H54 (cell line): ENCODE data around the gene CAPN7.

Experiments used
- DNase-seq: peaks from one replicate; pipeline ENCODE4 v3.0.0; 2011; ENCODE audit warnings: low spot score, mixed read lengths; ENCODE audit not compliant: insufficient read length
- FAIRE-seq: peaks from 3 replicates; lab custom pipeline; 2011; peaks lifted over from hg19 to GRCh38; lab: Jason Lieb, UNC
- POLR2A ChIP-seq: IDR thresholded peaks from 2 replicates; pipeline ENCODE4 v1.6.1; 2011; ENCODE audit warnings: low read depth, mild to moderate bottlenecking, low read length

Gene CAPN7

DNA sequence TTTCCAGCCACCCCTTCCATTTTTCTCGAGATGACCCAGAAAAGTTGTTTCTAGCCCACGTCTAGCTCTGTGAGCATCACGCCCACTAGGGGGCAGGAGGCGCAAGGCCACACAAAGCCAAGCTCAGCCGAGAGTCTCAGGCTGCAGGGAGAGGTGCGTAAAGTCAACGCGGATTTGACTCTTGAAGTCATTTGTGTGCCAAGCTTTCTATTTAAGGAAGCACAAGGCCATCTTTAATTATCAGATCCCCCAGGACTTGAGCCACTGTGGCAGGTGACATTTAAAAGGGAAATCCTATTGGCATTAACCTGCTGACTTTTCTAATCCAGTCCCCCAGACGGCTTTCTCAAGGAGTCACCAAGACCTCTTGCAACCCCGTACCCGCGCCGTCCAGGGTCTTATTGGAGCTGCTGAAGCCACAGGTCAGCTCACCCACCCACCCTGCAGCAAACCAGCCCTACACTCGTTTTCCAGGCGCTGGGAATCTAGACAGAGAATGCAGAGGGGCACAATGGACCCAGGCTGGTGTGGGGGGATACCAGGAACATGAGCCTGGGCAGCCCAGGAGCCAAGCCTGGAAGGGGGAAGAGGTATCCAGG, 62.1 kb downstream of the CAPN7 start:
- peak; percentile 58 for FAIRE-seq
- TF ChIP-seq POLR2A = no peak

DNA sequence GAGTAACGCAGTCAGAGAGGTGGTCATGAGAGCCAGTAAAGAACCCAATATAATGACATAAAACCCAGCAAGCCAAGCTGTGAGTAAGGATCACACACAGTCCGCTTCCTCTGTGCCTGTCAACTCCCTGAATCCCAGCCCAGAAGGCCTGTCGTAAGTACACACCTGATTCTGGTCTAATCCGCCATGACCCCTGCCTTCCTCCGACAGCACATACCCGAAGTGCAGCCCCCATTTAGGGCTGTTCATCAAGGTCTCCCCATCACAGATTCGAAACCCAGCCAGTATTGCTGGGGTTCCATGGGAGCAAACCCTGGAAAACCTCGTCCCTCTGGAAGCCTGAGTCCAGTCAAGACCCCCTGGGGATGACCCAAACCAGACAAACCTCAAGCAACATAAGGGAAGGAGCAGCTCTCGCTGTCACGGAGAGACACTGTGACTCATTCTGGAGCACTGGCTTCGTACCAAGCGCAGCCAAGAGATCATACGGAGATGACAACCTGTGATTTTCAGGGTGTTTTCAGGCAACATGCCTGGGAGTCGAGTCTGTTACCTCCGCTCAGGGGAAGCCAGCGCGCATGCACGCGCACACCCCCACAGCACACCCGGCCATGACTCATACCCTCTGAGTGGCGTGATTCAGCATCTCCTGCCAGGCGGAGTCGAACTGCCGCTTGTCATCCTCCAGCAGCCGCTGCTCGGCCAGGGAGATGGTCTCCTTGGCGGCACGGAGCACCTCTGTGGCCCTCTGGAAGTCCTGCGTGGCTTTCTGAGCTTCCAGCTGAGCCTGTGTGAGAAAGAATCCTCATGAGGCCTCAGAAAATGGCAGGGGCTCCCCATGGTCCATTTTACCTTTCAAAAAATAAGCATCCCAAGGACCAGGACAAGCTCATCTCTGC, 63.3 kb downstream of the CAPN7 start:
- FAIRE-seq (peak; percentile 96), DNase-seq (peak; percentile 96)
- peak; percentile 79 for TF ChIP-seq POLR2A

More for the DNA sequence above, 62.1 kb downstream of the CAPN7 start:
- peak; percentile 64 for DNase-seq

DNA sequence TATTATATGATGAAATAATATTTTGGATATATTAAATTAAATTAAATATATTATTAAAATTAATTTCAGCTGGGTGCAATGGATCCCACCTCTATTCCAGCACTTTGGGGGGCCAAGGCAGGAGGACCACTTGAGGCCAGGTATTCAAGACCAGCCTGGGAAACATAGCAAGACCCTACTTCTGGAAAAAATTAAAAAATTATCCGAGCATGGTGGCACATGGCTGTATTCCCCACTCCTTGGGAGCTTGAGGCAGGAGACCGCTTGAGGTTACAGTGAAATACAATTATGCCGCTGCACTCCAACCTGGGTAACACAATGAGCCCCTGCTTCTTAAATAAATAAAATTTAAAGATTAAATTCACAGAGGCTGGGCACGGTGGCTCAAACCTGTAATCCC, 65.0 kb downstream of the CAPN7 start:
- FAIRE-seq = no peak
- no peak for DNase-seq
- TF ChIP-seq POLR2A = no peak

DNA sequence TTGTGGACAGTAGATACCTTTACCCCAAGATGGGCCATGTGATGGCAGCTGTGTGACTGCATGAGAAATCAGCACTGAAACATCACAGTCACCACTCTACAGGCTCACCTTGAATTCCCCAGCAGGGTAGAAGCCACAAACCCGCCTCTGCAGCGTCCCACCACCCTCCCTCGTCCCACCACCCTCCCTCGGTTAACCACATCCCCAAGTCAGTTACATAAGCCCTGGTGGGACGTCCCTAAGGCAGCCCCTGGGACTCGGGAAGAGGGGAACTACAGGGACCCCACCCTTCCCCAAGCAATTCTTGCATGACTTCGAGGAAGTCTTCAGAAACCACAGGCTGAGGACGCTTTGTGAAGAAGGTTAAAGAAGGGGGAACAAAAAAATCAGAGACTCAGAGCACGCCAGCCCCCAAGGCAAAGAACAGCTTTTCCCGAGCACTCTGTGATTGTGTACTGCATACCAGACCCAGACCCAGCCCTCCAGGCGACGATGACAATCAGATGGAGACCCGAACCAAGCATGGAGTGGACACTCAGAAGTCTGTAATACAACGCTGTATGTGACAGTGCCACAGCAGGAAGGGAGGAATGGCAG, 65.8 kb downstream of the CAPN7 start:
- FAIRE-seq (no peak), DNase-seq (no peak)
- TF ChIP-seq POLR2A = no peak

- FAIRE-seq = no peak
- no peak for DNase-seq
- no peak for TF ChIP-seq POLR2A
These were observed 66.6 kb downstream of the CAPN7 start for GRCh38 chr3:15272426-15273196.

GRCh38 chr3:15273227-15273626, 67.2 kb downstream of the CAPN7 start:
- no peak for DNase-seq
- FAIRE-seq = no peak
- TF ChIP-seq POLR2A = no peak

DNA sequence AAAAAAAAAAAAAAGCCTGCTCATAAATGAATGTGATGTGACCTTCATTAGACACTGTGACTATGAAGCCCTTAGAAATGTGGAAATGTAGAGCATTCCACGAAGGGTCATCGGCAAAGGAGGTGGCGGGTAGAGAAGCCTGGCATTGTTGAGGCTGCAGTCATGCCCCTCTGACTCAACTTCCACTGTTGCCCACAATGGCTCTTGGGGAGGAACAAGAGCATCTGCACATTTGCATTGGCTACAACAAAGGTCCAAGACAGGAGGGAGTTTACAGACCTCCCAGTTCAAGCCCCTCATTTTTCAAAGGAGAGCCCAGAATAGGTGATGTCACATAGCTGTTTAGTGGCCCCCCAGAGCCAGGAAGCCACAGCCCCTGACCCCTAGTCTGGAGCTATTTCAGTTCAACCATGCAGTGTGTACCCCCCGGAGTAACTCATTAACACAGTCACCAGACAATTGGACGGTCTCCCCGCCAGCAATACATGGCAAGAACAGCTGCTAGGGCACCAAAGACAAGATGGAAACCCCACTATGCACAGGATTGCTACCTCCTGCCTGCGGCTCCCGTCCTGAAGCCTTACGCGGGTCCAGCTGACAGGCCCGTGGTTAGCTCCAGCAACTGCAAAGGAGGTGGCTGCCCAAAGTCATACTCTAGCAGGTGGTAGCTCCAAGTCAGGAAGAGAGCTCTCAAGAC, 70.1 kb downstream of the CAPN7 start:
- FAIRE-seq (no peak), DNase-seq (no peak)
- no peak for TF ChIP-seq POLR2A

DNA sequence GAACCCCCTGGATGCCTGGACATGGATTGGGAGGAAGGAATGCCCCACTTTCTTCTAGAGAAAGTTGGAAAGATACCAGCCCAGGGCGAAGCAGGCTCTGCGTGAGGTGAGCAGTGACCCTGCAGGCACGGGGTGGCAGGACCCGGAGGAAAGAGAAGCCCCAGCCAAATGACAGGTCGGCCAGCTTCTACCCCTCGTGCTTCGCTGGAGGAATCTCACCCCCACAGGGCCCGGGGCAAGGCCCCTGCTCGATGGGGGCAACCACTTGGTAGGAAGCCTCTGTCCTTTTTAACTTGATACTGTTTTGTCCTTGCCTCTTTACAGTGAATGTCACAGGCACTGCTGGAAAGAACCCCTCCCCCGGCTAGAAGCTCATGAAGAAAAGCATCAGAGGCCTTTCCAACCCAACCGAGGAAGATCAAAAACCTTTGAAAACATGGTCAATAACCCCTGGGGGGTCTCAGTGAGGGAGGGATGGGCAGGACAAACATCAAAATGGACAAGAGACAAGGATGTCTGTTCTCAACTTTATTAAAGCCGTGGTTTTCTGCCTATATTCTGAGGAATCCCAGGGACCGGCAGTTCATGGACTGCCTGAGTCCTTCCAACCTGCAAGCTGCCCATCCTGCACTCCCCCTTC, 71.9 kb downstream of the CAPN7 start:
- DNase-seq (no peak), FAIRE-seq (no peak)
- no peak for TF ChIP-seq POLR2A

DNA sequence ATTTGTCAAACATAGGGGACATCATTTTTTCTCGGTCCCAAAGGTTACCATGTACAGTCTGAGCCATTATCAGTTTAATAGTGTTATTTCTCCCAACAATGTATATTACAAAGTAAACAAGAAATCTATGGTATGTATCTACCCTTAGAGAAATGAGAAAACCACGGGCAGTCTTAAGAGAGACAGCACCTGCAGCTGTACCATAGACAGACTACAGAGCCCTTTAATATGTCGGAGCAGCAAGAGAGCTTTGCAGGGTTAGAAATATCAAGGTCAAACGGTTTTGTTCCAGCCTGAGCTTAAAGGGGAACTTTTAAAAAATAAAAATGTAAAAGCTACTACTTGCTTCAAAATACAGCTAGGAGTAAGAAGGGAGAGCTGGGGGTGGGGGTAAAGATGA, 73.2 kb downstream of the CAPN7 start:
- DNase-seq (no peak), FAIRE-seq (no peak)
- no peak for TF ChIP-seq POLR2A

DNA sequence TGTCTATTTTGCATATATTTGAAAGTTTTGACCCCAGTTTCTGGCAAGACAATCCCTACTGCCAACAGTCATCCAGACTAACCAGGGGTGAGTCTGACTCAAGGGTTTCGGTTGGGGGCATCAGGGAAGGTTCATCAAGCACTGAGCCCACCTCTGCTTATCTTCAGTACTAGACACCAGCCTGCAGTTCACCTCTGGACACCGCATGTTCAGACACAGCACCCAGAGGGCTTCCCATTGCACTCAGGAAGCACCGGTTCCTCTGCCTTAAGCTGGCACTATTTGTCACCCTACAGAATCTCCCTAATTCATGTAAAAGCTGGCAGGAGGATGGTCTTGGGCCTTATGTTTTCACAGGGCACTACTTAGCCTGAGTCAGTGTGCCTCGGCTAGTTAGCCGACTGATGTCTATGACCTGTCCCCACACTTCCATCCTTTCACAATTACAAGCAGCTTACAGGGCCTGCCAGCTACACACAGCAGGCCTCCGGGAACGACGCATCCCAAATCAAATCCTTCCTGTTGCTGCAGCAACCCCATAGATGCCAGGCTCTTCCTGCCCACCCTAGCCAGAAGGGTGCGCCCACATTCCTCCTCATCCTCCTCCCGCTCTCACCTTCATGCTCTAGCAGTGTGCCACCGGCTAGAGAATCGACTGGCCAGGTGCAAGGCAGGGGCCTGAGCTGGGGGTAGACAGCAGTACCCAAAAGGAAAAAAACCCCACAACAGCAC, 73.8 kb downstream of the CAPN7 start:
- TF ChIP-seq POLR2A = no peak
- DNase-seq (no peak), FAIRE-seq (no peak)

DNA sequence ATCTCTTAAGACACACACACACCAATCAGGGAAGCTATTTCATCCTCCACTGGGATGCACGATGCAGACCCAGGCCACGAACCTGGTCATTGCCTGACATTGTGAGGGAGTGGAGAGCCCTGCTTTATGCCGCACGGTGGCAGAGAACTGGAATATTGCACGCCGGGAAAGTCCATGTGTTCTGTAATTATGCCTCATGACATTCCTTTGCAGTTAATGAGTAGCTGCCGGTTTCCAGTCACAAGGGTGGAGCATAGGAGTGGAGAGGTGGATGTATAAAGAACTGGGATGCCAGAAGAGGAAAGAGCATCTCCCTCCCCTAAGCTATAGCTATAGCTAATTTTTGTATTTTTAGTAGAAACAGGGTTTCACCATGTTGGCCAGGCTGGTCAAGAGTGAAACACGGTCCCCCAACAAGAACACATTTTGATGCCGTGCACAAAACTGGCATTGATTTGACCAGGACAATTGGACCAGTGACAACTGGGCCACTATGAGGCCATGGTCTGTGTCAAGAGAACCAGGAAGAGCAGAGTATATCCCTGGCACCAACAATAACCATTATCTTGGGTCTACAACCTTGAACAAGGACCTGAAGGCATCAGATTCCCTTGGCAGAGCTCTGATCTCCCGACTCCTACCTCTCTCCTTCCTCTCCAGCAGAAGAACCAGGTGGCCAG, 74.9 kb downstream of the CAPN7 start:
- DNase-seq (no peak), FAIRE-seq (no peak)
- TF ChIP-seq POLR2A = no peak

DNA sequence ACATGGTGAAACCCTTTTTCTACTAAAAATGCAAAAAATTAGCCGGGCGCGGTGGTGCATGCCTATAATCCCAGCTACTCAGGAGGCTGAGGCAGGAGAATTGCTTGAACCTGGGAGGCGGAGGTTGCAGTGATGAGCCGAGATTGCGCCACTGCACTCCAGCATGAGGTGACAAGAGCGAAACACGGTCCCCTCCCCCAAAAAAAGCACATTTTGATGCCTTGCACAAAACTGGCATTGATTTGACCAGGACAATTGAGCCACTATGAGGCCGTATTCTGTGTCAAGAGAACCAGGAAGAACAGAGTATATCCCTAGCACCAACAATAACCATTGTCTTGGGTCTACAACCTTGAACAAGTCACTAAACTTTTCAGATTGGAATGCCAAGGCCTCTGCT, 75.8 kb downstream of the CAPN7 start:
- TF ChIP-seq POLR2A = no peak
- FAIRE-seq = no peak
- no peak for DNase-seq
